Endothelial cell of umbilical vein (primary cell): ENCODE results near the gene OSBPL5. TPM values are rescaled to one million over a fixed set of nuclear protein-coding genes. Genes with fewer than 3 reads are reported as not detected.

ENCODE experiments used
- BruUV-seq: library from RNA; stranded (reverse); fragments of 400-500 nt; replicated peaks from 2 replicates; lab custom pipeline; 2021; lab: Mats Ljungman, UMichigan
- CTCF ChIA-PET: fragments of 300-600, 350-600 bp; sonication (Branson Sonifier 250); formaldehyde crosslinking; loops from one replicate; lab custom pipeline; 2021; ENCODE audit warnings: antibody characterized with exemption, inconsistent platforms; lab: Charles Lee
- POLR2A ChIA-PET: fragments of 300-600, 350-600 bp; sonication (Branson Sonifier 250); formaldehyde crosslinking; loops from one replicate; lab custom pipeline; 2021; ENCODE audit warnings: antibody characterized with exemption, inconsistent platforms; lab: Charles Lee
- DNase-seq: peaks from one replicate; pipeline ENCODE4 v3.0.0-alpha.2; 2011; ENCODE audit warnings: low read depth, low spot score
- FAIRE-seq: peaks from 2 replicates; lab custom pipeline; 2011; peaks lifted over from hg19 to GRCh38; lab: Jason Lieb, UNC
- H2AFZ ChIP-seq: 2 replicates; pipeline ENCODE4 v1.6.0; 2012; ENCODE audit warnings: low read depth, low read length, control low read depth, inconsistent platforms
- H3K27ac ChIP-seq: 2 replicates; pipeline ENCODE4 v1.5.1; 2011; ENCODE audit warnings: low read depth, mild to moderate bottlenecking, control low read depth, low read length, moderate library complexity; ENCODE audit not compliant: insufficient read depth
- H3K27me3 ChIP-seq, 2 experiments: 2 replicates each; pipeline versions ENCODE4 v1.6.0 to v1.6.1; 2011; ENCODE audit warnings: low read length in 2 of 2, mixed read lengths in 1 of 2; ENCODE audit not compliant: control insufficient read depth in 2 of 2, insufficient read depth in 2 of 2
- H3K36me3 ChIP-seq, 2 experiments: 2 replicates in 1 of 2; 3 replicates in 1 of 2; pipeline ENCODE4 v1.5.1; 2011; ENCODE audit warnings: low read length in 2 of 2, mild to moderate bottlenecking in 1 of 2, moderate library complexity in 1 of 2; ENCODE audit not compliant: control insufficient read depth in 2 of 2, insufficient read depth in 2 of 2; ENCODE audit errors: extremely low read depth in 1 of 2
- H3K4me1 ChIP-seq: 3 replicates; pipeline ENCODE4 v1.5.1; 2011; ENCODE audit warnings: mild to moderate bottlenecking, low read length; ENCODE audit not compliant: control insufficient read depth, insufficient read depth; ENCODE audit errors: extremely low read depth
- H3K4me2 ChIP-seq: 2 replicates; pipeline ENCODE4 v1.6.1; 2011; ENCODE audit warnings: low read length, control low read depth, mixed read lengths; ENCODE audit not compliant: insufficient read depth
- H3K4me3 ChIP-seq, 3 experiments: fragments of 200-600 bp in 1 of 3; sonication (generic), shearing (Covaris generic) in 1 of 3; replicated peaks in 1 of 3; 2 replicates each; pipeline ENCODE4 v1.5.1; 2011 to 2016; ENCODE audit warnings: control low read depth in 3 of 3, low read length in 3 of 3, mild to moderate bottlenecking in 2 of 3, inconsistent platforms in 1 of 3, low read depth in 1 of 3, moderate library complexity in 1 of 3; ENCODE audit not compliant: insufficient read depth in 1 of 3
- H3K79me2 ChIP-seq: 2 replicates; pipeline ENCODE4 v1.6.0; 2012; ENCODE audit warnings: low read length, inconsistent platforms; ENCODE audit not compliant: control insufficient read depth, insufficient read depth
- H3K9ac ChIP-seq: replicated peaks from 2 replicates; pipeline ENCODE3; 2011; ENCODE audit warnings: low read length, control low read depth; ENCODE audit not compliant: insufficient read depth; ENCODE audit errors: extremely low read depth
- H3K9me1 ChIP-seq: replicated peaks from 3 replicates; pipeline ENCODE4 v1.6.0; 2011; ENCODE audit warnings: mild to moderate bottlenecking, low read length; ENCODE audit not compliant: control insufficient read depth, insufficient read depth; ENCODE audit errors: extremely low read depth
- H3K9me3 ChIP-seq: replicated peaks from 2 replicates; pipeline ENCODE4 v1.5.1; 2012; ENCODE audit warnings: low read length, inconsistent platforms; ENCODE audit not compliant: control insufficient read depth, insufficient read depth
- H4K20me1 ChIP-seq: replicated peaks from 2 replicates; pipeline ENCODE3; 2011; ENCODE audit warnings: mild to moderate bottlenecking, low read length; ENCODE audit not compliant: control insufficient read depth, insufficient read depth; ENCODE audit errors: extremely low read depth
- CTCF ChIP-seq, 2 donors: IDR thresholded peaks; 1 replicate in 1 of 2; 2 replicates in 1 of 2; pipeline ENCODE4 v1.5.1; 2011; ENCODE audit warnings: low read length in 2 of 2, mild to moderate bottlenecking in 2 of 2, moderate library complexity in 2 of 2, control low read depth in 1 of 2, inconsistent platforms in 1 of 2, low read depth in 1 of 2; ENCODE audit not compliant: insufficient read depth in 1 of 2; ENCODE audit errors: extremely low read depth in 1 of 2
- EZH2 ChIP-seq: IDR thresholded peaks from 2 replicates; pipeline ENCODE4 v1.6.1; 2012; ENCODE audit warnings: borderline replicate concordance, low read depth, mild to moderate bottlenecking, moderate library complexity, low read length, inconsistent platforms; ENCODE audit not compliant: severe bottlenecking
- FOS ChIP-seq: IDR thresholded peaks from 2 replicates; pipeline ENCODE4 v1.6.1; 2011; ENCODE audit warnings: mild to moderate bottlenecking, low read length, moderate library complexity, borderline replicate concordance; ENCODE audit not compliant: insufficient read depth
- GATA2 ChIP-seq: IDR thresholded peaks from 2 replicates; pipeline ENCODE4 v1.7.0; 2011; ENCODE audit warnings: low read depth, mild to moderate bottlenecking, moderate library complexity, mixed read lengths, low read length; ENCODE audit not compliant: insufficient read length, insufficient read depth
- JUN ChIP-seq: IDR thresholded peaks from 2 replicates; pipeline ENCODE4 v1.6.1; 2011; ENCODE audit warnings: borderline replicate concordance, low read depth; ENCODE audit not compliant: insufficient read length, insufficient read depth
- MYC ChIP-seq: IDR thresholded peaks from one replicate; pipeline ENCODE4 v1.6.1; 2011; ENCODE audit warnings: mild to moderate bottlenecking, low read depth, low read length
- POLR2A ChIP-seq: IDR thresholded peaks from 2 replicates; pipeline ENCODE4 v1.6.1; 2012; ENCODE audit warnings: low read depth, mild to moderate bottlenecking, control low read depth, low read length
- POLR2AphosphoS5 ChIP-seq: IDR thresholded peaks from 2 replicates; pipeline ENCODE4 v1.6.1; 2012; ENCODE audit warnings: low read depth, mild to moderate bottlenecking, control low read depth, low read length, moderate library complexity; ENCODE audit not compliant: insufficient read depth
- dilution Hi-C: fragments of 300-500 bp; cut with MboI; formaldehyde crosslinking; loops from one replicate; pipeline ENCODE4 v1.15.0; 2019; ENCODE audit warnings: low sequenced_read_pairs; ENCODE audit not compliant: extremely low pct_ligation_motif_present
- intact Hi-C: fragments of 100-400 bp; cut with micrococcal nuclease; formaldehyde crosslinking; loops from one replicate; pipeline ENCODE4 v1.10.0; 2022
- polyA plus RNA-seq, 4 experiments: library from polyadenylated mRNA; depleted of rRNA in 3 of 4; stranded (reverse) in 3 of 4; unstranded in 1 of 4; fragments of >200 nt; gene quantifications; 2 replicates each; pipeline versions ENCODE4 v1.2.1 to v1.2.3, GENCODE V29; 2011 to 2012; ENCODE audit warnings: missing spikeins in 1 of 4
- total RNA-seq: library from RNA; stranded (reverse); gene quantifications from 2 replicates; pipeline ENCODE4 v1.2.3, GENCODE V29; 2021
- TF ChIP-seq, protein P1 (sequence below): IDR thresholded peaks from 2 replicates; pipeline ENCODE4 v1.6.1; 2011; ENCODE audit not compliant: insufficient read depth, insufficient read length

OSBPL5 gene
- total and polyA plus RNA-seq, 2 donors (not counting 3 experiments of a cell fraction or from before 2014, with no cell fraction given): 8.7 to 37.7 TPM

DNA sequence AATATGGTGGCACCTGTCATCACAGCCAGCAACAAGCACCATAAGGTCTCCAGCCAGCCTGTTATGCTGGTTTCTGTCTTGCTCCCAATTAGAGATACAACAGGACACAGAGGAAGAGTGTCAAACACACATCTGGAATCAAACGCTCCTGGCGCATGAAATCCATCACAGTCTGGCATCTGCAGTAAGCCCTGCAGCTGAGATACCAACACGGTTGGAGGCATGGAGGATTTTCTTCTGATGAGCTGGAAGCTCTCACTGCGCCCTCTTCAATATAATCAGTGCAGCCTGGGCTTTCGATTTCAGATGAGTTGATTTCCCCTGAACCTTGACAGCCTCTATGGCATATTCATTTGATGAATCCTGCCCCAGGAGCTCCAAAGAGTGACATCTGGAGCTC lies 80.1 kb downstream of the OSBPL5 start:
- POLR2A ChIA-PET: interaction anchor here (1.2 kb wide), 1 partner anchor 12 kb away, joined by 3 read pairs; no protein-coding TSS in a partner anchor
- Histone ChIP-seq H2AFZ (no peak overlapping the region), H3K4me3 (no peak overlapping the region), H3K27me3 (peaks cover 0 to 4% of the 10 kb centered on the region in 2 experiments), H3K4me1 (no peaks in the 10 kb centered on the region), H3K79me2 (no peaks in the 10 kb centered on the region), H3K27ac (no peak overlapping the region), H3K36me3 (no peaks in the 10 kb centered on the region), H3K4me2 (no peak overlapping the region), H3K9me1 (no peaks in the 10 kb centered on the region), H4K20me1 (no peaks in the 10 kb centered on the region), H3K9me3 (no peaks in the 10 kb centered on the region), H3K9ac (no peak overlapping the region)
- intact Hi-C loops: no loop called here
- BruUV-seq: no TSS peak
- FAIRE-seq: no peak
- dilution Hi-C loops: no loop called here
- TF ChIP-seq GATA2: no peak
- no peak for TF ChIP-seq FOS
- no peak for TF ChIP-seq JUN
- CTCF ChIA-PET: interaction anchor here (0.9 to 1.4 kb wide), 3 partner anchors 10 to 61 kb away, joined by 3 to 7 read pairs (median 3); no protein-coding TSS in a partner anchor
- DNase-seq: no peak

DNA sequence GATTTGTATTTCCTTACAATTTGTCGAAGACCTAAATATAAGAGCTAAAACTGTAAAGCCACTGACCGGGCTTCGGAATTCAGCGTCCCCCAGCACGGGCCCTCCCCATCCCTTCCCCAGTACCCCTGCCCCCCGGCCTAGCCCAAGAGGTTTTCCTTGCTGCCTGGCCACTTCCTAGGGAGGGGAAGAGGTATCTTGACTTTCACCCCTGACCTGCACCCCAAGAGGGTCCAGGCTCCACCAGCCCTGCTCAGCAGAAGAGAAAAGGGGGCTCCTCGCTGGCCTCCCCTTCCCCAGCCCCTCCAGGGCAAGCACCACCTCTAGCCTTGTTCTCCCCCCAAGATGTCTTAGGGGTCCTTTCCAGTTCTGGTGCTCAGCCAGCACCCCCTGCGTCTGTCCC lies 81.8 kb downstream of the OSBPL5 start:
- Histone ChIP-seq H3K36me3 (no peaks in the 10 kb centered on the region), H4K20me1 (no peaks in the 10 kb centered on the region), H3K9me1 (no peaks in the 10 kb centered on the region), H3K79me2 (no peaks in the 10 kb centered on the region), H3K4me3 (no peak overlapping the region), H3K9ac (no peak overlapping the region), H3K4me2 (no peak overlapping the region), H2AFZ (no peak overlapping the region), H3K27me3 (peaks cover 0 to 4% of the 10 kb centered on the region in 2 experiments), H3K9me3 (no peaks in the 10 kb centered on the region), H3K27ac (no peak overlapping the region), H3K4me1 (no peaks in the 10 kb centered on the region)
- intact Hi-C loops (no loop called here), dilution Hi-C loops (no loop called here)
- ChIA-PET CTCF (no interaction called here), POLR2A (no interaction called here)
- no TSS peak for BruUV-seq
- FAIRE-seq (no peak), DNase-seq (no peak)
- TF ChIP-seq FOS (no peak), POLR2A (no peak), POLR2AphosphoS5 (no peak), JUN (no peak), EZH2 (no peak), MYC (no peak), CTCF (IDR thresholded peaks at IDR 0.05; ENCODE audit: extremely low read depth in 1 of 2, insufficient read depth in 1 of 2, low read depth in 1 of 2, low read length in 2 of 2) (no peak), GATA2 (no peak)
- TF ChIP-seq, protein P1, sequence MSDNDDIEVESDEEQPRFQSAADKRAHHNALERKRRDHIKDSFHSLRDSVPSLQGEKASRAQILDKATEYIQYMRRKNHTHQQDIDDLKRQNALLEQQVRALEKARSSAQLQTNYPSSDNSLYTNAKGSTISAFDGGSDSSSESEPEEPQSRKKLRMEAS: no peak
